GM21576 (cell line): ENCODE results near the gene POU2F2.

Source experiments
- ATAC-seq: cut with Tn5 transposase; IDR thresholded peaks from one replicate; pipeline ENCODE4 v1.9.1; 2021; ENCODE audit warnings: mild to moderate bottlenecking, moderate library complexity; ENCODE audit not compliant: unreplicated experiment

POU2F2 gene

GRCh38 chr19:42083537-42083936, 48.7 kb downstream of the POU2F2 start:
- ATAC-seq: no peak

GRCh38 chr19:42081584-42082203, 50.6 kb downstream of the POU2F2 start:
- no peak for ATAC-seq

- ATAC-seq: no peak
Observed at GRCh38 chr19:42080764-42081375, 51.4 kb downstream of the POU2F2 start.

DNA sequence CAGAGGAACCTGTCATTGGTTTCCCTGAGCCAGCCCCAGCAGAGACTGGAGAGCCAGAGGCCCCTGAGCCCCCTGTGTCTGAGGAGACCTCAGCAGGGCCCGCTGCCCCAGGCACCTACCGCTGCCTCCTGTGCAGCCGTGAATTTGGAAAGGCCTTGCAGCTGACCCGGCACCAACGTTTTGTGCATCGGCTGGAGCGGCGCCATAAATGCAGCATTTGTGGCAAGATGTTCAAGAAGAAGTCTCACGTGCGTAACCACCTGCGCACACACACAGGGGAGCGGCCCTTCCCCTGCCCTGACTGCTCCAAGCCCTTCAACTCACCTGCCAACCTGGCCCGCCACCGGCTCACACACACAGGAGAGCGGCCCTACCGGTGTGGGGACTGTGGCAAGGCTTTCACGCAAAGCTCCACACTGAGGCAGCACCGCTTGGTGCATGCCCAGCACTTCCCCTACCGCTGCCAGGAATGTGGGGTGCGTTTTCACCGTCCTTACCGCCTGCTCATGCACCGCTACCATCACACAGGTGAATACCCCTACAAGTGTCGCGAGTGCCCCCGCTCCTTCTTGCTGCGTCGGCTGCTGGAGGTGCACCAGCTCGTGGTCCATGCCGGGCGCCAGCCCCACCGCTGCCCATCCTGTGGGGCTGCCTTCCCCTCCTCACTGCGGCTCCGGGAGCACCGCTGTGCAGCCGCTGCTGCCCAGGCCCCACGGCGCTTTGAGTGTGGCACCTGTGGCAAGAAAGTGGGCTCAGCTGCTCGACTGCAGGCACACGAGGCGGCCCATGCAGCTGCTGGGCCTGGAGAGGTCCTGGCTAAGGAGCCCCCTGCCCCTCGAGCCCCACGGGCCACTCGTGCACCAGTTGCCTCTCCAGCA, 52.1 kb downstream of the POU2F2 start:
- no peak for ATAC-seq

- ATAC-seq: no peak
Observed at GRCh38 chr19:42079276-42079669, 53.0 kb downstream of the POU2F2 start.

- no peak for ATAC-seq
Observed at GRCh38 chr19:42078538-42079275, 53.5 kb downstream of the POU2F2 start.

DNA sequence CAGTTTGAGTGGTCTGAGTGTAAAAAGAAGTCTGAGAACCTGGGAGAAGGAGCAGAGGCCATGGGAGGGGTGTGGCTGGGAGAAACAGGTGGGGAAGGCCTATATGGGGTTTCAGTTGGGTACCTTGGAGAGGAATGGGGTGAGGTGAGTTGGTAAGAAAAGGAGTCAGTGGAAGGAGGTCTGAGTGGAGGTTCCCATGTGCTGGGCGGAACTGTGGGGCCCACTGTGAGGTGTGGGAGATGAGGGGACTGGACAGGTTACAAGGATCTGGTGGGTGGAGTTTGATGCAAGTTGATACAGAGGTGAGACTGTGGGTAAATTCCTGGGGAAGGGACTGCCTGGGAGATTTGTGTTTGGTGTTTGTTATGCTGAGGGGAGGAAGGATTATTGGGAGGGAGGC, 54.2 kb downstream of the POU2F2 start:
- ATAC-seq: no peak

- no peak for ATAC-seq
Observed at GRCh38 chr19:42076380-42076944, 55.8 kb downstream of the POU2F2 start.

DNA sequence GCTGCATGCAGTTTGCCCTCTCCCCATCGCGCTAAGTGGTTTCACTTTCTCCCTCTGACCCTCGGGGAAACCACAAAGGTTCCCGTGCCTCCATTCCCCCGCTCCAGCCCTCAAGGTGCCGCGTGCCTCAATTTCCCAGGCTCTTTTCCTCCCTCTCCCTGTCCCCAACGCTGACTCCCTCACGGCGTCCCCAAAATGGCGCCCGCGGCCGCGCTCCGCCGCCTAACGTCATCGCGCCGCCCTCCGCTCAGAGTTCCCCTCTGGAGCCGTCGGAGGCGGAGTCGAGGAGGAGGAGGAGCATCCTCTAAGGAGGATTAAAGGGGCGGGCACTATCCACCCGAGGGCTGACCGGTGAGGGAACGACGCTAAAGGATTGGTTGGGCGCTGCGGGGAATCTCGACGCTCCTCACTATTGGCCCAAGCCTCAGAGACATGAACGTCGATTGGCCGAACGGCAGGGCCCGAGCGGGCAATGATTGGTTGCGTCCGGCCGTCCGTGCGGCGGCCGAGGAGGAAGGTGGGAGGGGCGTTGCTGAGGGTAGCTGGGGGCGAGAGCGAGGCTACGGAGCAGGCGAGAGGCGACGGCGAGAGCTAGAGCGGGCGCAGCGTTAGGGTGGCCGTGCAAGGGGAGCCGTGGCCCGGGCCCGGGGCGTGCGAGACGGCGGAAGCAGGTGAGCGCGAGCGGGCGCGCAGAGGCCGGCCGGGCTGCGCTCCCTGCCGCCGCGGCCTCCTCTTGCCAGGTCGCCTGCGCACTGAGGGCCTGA, 56.4 kb downstream of the POU2F2 start, which contains the start of gene ZNF574:
Gene ZNF574 (plus strand): TSS at position 551 of the 764 bp plus-strand sequence. CDS start 2,441 bp downstream, outside the sequence.
- ATAC-seq: peak; percentile 91

DNA sequence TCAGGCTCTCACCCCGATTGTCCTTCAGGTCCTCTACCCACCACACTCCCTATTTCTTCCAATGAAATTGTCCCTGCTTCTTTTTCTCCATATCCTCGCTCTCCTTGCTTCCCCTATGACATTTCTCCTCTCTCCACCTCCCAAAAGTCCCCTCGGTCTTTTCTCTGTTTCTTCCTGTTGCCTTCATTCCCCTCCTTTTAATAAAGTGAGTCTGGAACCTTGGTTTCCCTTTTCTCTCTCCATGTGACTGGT, 57.0 kb downstream of the POU2F2 start:
- no peak for ATAC-seq

DNA sequence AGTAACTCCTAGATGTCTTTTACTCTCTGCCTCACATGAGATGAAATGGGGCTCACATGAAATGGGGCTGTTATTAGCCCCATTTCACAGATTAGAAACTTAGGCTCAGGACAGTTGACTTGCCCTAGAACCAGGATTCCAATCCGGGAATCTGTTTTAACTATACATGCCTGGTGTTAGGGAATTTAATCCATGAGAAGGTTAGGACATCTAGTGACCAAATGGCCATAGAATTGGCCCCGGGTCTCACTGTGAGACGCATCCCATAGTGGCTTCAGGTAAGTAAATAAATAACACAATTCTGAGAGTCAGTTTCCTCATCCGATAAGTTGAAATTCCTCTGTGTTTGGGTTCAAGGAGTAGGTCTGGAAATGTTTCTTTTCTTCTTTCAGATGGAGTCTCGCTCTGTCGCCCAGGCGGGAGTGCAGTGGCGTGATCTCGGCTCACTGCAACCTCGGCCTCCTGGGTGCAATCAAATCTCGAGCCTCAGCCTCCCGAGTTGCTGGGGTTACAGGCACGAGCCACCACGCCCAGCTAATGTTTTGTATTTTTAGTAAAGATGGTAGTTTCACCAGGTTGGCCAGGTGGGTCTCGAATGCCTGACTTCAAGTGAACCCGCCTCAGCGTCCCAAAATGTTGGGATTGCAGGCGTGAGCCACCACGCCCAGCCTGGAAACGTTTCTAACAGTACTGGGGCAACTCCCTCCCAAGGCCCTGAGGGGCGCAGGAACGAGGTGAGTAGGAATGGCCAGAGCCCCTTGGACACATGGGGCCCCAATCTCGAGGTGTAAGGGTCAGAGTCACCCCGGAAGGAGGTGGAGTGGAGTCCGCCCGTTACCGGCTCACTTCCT, 57.5 kb downstream of the POU2F2 start:
- ATAC-seq: no peak

DNA sequence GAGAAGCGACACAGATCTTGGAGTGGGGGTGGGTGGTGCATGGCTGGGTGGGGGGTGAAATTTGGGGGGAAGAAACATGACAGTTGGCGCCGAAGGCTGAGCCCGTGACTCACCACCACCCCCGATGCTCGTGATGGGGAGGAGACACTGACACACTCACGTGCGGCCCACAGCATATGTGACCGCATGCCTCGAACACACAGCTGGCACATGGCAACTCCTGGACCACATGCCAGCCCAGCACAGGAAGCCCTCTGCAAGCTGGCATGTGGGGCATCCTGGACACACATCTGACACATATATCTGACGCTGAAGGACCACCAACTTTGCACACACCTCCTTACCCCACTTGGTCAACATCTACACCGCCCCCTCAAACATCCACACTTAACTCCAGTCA, 61.0 kb downstream of the POU2F2 start:
- no peak for ATAC-seq

DNA sequence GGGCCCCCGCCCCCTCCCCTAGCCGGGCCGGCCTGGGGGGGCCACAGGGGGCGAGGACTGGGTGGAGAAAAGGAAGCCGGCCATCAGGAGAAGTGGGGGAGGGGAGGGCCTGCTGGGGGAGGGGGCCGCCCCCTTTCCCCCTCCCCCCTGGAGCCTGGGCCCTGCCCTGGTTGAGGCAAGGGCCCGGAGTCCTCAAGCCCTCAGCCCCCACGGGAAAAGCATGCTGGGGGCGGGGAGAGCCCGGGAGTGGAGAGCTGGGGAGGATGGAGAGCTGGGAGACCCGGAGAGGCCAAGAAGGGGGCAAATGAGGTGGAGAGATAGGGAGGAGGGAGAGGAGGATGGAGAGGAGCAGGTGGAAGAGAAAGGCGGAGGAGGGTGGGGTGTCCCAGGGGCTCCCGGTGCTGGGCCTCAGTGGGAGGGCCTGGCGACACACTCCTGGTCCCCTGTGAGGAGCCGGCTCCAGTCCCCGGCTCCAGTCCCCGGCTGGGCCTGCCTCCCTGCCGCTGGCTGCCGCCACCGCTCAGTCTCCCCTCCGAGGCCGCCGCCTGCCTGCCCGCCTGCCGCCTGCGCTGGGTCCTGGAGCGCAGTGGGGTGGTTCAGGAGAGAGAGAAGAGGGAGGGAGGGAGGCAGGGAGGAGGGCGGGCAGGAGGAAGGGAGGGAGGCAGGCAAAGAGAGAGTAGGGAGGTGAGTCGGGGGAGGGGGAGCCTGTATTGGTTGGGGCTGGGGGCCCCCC, 62.5 kb downstream of the POU2F2 start, which contains the start of gene GRIK5:
Gene GRIK5 (minus strand): TSS at position 588 of the 733 bp plus-strand sequence. CDS start 4,436 bp downstream, outside the sequence.
- ATAC-seq: no peak

DNA sequence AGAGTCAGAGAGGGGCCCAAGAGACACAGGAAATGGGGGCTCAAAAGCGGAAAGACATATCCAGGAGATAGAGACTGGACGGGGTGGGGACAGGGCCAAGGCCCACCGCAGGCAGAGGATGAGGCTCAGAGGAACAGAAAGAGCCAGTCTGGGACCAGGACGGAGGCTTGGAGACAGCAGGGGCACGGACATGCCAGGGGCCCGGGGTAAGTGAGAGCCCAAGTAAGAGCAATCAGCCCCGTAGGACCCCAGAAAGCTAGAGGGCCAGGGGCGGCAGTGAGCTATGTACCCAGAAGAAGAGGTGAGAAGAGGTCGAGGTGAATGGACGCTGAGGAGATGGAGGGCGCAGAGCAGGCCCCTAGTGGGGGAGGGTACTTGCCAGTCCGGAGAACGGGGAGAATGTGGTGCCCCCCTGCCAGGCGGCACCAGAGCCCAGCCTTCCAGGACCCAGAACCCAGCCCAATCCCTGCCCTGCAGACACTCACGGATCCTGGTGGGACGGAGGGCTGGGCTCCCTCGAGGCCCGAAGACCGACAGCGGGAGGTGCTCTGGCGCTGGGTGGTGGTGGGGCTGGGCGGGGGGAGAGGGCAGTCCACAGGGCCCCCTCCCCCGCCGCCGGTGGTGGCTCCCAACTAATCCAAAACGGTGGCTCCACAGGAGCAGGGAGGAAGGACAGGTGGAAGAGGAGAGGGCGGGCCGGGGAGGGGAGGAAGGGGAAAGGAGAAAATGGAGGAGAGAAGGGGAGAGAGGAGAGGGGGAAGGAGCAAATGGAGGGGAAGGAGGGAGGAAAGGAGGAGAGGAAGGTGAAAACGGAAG, 63.3 kb downstream of the POU2F2 start:
- ATAC-seq: no peak

- no peak for ATAC-seq
Observed at GRCh38 chr19:42068361-42068755, 63.9 kb downstream of the POU2F2 start.

DNA sequence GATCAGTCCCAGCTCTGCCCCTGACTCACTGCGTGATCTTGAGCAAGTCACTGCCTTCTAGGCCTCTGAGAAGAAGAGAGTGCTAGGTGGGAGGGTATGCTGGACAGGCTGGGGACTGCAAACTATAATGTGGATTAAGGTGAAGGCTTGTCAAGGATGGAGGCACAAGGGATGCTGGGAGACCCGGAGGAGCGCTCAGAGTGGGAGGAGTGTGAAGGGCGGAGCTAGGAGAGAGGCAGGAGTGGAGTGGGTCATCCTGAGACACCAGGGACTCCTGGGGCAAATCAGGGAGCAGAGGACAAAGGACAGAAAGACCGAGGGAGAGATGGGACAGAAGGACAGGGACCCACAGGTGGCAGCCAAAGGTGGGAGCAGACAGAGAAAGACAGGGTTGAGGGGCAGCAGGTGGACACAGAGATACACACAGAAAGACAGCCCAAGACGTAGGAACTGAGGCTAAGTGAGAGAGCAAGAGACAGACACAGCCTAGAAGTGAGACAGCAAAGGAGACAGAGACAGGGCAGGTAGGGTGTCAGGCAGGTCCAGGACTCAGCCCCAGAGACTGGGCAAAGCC, 64.8 kb downstream of the POU2F2 start:
- no peak for ATAC-seq

GRCh38 chr19:42066075-42066754, 66.0 kb downstream of the POU2F2 start:
- ATAC-seq: no peak
